ENCODE data around the gene ABHD10.

The ABHD10 gene

GRCh38 chr3:111939873-111940272 lies 39.0 kb upstream of the ABHD10 start:
- no peak overlapping the region for H3K4me2 ChIP-seq (ENCODE audit: low read length)
- no peaks in the 10 kb centered on the region for H4K20me1 ChIP-seq (ENCODE audit: insufficient read depth, low read length)
- no peaks in the 10 kb centered on the region for H3K36me3 ChIP-seq (ENCODE audit: insufficient read depth, low read length)
- H2AFZ ChIP-seq (ENCODE audit: low read length): no peak overlapping the region
- H3K27ac ChIP-seq (ENCODE audit: low read depth, low read length, poor library complexity, severe bottlenecking): no peak overlapping the region
- no peaks in the 10 kb centered on the region for H3K27me3 ChIP-seq (ENCODE audit: insufficient read depth, low read length)
- no peak overlapping the region for H3K4me3 ChIP-seq (ENCODE audit: low read depth, low read length, poor library complexity, severe bottlenecking)
- no peak overlapping the region for H3K9ac ChIP-seq (ENCODE audit: low read length)
- H3K9me3 ChIP-seq (ENCODE audit: low read length): no peaks in the 10 kb centered on the region
- no peaks in the 10 kb centered on the region for H3K9me2 ChIP-seq (ENCODE audit: low read depth, low read length)
- no peak for TF ChIP-seq CTCF (IDR thresholded peaks at IDR 0.05; ENCODE audit: low read length)
- no peak for TF ChIP-seq EZH2 (IDR thresholded peaks at IDR 0.05; ENCODE audit: borderline replicate concordance, low read length)
- H3F3A ChIP-seq (ENCODE audit: insufficient read depth, low read length): no peaks in the 10 kb centered on the region
- no peaks in the 10 kb centered on the region for H3K4me1 ChIP-seq (ENCODE audit: insufficient read depth, low read length, severe bottlenecking)
- H3K79me2 ChIP-seq (ENCODE audit: insufficient read depth, low read length): no peaks in the 10 kb centered on the region

GRCh38 chr3:111943533-111943932 lies 35.3 kb upstream of the ABHD10 start:
- H3K27ac ChIP-seq (ENCODE audit: low read depth, low read length, poor library complexity, severe bottlenecking): no peak overlapping the region
- TF ChIP-seq CTCF (IDR thresholded peaks at IDR 0.05; ENCODE audit: low read length) (no peak), EZH2 (IDR thresholded peaks at IDR 0.05; ENCODE audit: borderline replicate concordance, low read length) (no peak)
- H3K4me1 ChIP-seq (ENCODE audit: insufficient read depth, low read length, severe bottlenecking): no peaks in the 10 kb centered on the region
- H3K79me2 ChIP-seq (ENCODE audit: insufficient read depth, low read length): no peaks in the 10 kb centered on the region
- no peaks in the 10 kb centered on the region for H3F3A ChIP-seq (ENCODE audit: insufficient read depth, low read length)
- H3K4me3 ChIP-seq (ENCODE audit: low read depth, low read length, poor library complexity, severe bottlenecking): no peak overlapping the region
- no peak overlapping the region for H2AFZ ChIP-seq (ENCODE audit: low read length)
- no peaks in the 10 kb centered on the region for H3K9me2 ChIP-seq (ENCODE audit: low read depth, low read length)
- no peaks in the 10 kb centered on the region for H4K20me1 ChIP-seq (ENCODE audit: insufficient read depth, low read length)
- no peak overlapping the region for H3K9ac ChIP-seq (ENCODE audit: low read length)
- H3K9me3 ChIP-seq (ENCODE audit: low read length): no peaks in the 10 kb centered on the region
- H3K36me3 ChIP-seq (ENCODE audit: insufficient read depth, low read length): no peaks in the 10 kb centered on the region
- H3K27me3 ChIP-seq (ENCODE audit: insufficient read depth, low read length): no peaks in the 10 kb centered on the region
- no peak overlapping the region for H3K4me2 ChIP-seq (ENCODE audit: low read length)

GRCh38 chr3:111944372-111944771 lies 34.5 kb upstream of the ABHD10 start:
- no peak overlapping the region for H3K27ac ChIP-seq (ENCODE audit: low read depth, low read length, poor library complexity, severe bottlenecking)

GRCh38 chr3:111947231-111947630 lies 31.6 kb upstream of the ABHD10 start:
- no peak overlapping the region for H3K9ac ChIP-seq (ENCODE audit: low read length)
- no peaks in the 10 kb centered on the region for H3K9me3 ChIP-seq (ENCODE audit: low read length)
- no peak overlapping the region for H3K4me3 ChIP-seq (ENCODE audit: low read depth, low read length, poor library complexity, severe bottlenecking)
- no peak overlapping the region for H2AFZ ChIP-seq (ENCODE audit: low read length)
- no peaks in the 10 kb centered on the region for H3K4me1 ChIP-seq (ENCODE audit: insufficient read depth, low read length, severe bottlenecking)
- TF ChIP-seq EZH2 (IDR thresholded peaks at IDR 0.05; ENCODE audit: borderline replicate concordance, low read length) (no peak), CTCF (IDR thresholded peaks at IDR 0.05; ENCODE audit: low read length) (no peak)
- no peaks in the 10 kb centered on the region for H3K27me3 ChIP-seq (ENCODE audit: insufficient read depth, low read length)
- H3K4me2 ChIP-seq (ENCODE audit: low read length): no peak overlapping the region
- no peaks in the 10 kb centered on the region for H3K79me2 ChIP-seq (ENCODE audit: insufficient read depth, low read length)
- H3K9me2 ChIP-seq (ENCODE audit: low read depth, low read length): no peaks in the 10 kb centered on the region
- no peaks in the 10 kb centered on the region for H4K20me1 ChIP-seq (ENCODE audit: insufficient read depth, low read length)
- H3F3A ChIP-seq (ENCODE audit: insufficient read depth, low read length): no peaks in the 10 kb centered on the region
- no peaks in the 10 kb centered on the region for H3K36me3 ChIP-seq (ENCODE audit: insufficient read depth, low read length)
- no peak overlapping the region for H3K27ac ChIP-seq (ENCODE audit: low read depth, low read length, poor library complexity, severe bottlenecking)

More at GRCh38 chr3:111944372-111944771, 34.5 kb upstream of the ABHD10 start:
- Histone ChIP-seq H2AFZ (ENCODE audit: low read length) (no peak overlapping the region), H3K4me2 (ENCODE audit: low read length) (no peak overlapping the region), H3K9me3 (ENCODE audit: low read length) (no peaks in the 10 kb centered on the region), H3K9ac (ENCODE audit: low read length) (no peak overlapping the region), H3K36me3 (ENCODE audit: insufficient read depth, low read length) (no peaks in the 10 kb centered on the region), H3K4me3 (ENCODE audit: low read depth, low read length, poor library complexity, severe bottlenecking) (no peak overlapping the region), H3K27me3 (ENCODE audit: insufficient read depth, low read length) (no peaks in the 10 kb centered on the region), H3K4me1 (ENCODE audit: insufficient read depth, low read length, severe bottlenecking) (no peaks in the 10 kb centered on the region), H3F3A (ENCODE audit: insufficient read depth, low read length) (no peaks in the 10 kb centered on the region), H4K20me1 (ENCODE audit: insufficient read depth, low read length) (no peaks in the 10 kb centered on the region), H3K9me2 (ENCODE audit: low read depth, low read length) (no peaks in the 10 kb centered on the region), H3K79me2 (ENCODE audit: insufficient read depth, low read length) (no peaks in the 10 kb centered on the region)
- TF ChIP-seq EZH2 (IDR thresholded peaks at IDR 0.05; ENCODE audit: borderline replicate concordance, low read length): no peak
